IPS DF 19.7 (cell line): ENCODE results near the gene C1QL4.
"Not testable (repeated sequence)": the region's sequence is repeated elsewhere in the genome, so short reads cannot be mapped to it uniquely, and the experiment has no call there.

Experiments used
- DNase-seq: peaks from one replicate; pipeline ENCODE4 v3.0.0-alpha.2; 2013; ENCODE audit warnings: low read depth, low spot score

C1QL4 gene

DNA sequence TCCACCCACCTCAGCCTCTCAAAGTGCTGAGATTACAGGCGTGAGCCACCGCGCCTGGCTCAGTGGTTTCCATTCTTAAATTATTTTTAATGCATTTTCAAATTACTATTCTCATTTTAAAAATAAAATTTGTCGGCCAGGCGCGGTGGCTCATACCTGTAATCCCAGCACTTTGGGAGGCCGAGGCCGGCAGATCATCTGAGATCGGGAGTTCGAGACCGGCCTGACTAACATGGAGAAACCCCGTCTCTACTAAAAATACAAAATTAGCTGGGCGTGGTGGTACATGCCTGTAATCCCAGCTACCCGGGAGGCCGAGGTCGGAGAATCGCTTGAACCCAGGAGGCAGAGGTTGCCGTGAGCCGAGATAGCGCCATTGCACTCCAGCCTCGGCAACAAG, 3.2 kb downstream of the C1QL4 start:
- DNase-seq = not testable (repeated sequence)

DNA sequence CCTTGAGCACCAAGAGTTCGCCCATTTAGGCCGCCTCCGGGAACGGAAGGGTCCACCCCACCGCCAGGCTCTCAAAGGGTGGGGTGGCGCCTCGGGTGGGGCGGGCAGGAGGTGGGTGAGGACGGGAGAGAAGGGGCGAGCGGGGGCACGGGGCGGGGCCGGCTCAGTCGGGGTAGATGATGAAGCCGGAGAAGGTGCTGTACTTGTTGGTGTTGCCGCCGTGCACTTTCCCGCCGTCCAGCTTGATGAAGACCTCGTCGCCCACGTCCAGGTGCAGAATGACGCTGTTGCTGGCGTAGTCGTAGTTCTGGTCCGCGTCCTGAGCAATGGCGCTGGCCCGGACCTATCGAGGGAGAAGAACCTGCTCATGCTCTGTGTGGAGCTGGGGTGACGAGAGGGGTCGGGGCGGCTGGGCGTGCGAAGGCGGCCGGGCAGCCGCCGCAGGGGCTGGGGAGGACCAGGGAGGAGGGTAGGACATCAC, 4.1 kb downstream of the C1QL4 start:
- DNase-seq = no peak

DNA sequence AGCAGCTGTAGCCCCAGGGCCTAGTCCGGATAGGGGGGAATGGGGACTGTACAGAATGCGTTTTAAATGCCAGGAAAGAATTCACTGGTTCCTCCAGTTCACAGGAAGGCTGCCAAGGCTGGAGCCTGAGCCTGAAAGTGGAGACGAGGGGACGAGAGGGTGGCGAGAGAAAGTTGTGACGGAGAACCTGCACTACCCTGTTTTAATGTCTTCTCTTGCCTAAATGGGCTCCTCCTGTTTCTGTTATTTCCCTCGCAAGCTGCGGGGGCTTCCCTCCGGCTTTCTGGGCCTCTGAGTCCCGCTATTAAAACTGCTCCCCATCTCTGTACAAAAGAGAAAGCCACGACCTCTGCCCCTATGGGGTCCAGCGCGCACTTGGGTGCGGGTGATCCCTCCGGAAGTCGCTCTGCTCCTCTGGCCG, 4.5 kb downstream of the C1QL4 start:
- no peak for DNase-seq

DNA sequence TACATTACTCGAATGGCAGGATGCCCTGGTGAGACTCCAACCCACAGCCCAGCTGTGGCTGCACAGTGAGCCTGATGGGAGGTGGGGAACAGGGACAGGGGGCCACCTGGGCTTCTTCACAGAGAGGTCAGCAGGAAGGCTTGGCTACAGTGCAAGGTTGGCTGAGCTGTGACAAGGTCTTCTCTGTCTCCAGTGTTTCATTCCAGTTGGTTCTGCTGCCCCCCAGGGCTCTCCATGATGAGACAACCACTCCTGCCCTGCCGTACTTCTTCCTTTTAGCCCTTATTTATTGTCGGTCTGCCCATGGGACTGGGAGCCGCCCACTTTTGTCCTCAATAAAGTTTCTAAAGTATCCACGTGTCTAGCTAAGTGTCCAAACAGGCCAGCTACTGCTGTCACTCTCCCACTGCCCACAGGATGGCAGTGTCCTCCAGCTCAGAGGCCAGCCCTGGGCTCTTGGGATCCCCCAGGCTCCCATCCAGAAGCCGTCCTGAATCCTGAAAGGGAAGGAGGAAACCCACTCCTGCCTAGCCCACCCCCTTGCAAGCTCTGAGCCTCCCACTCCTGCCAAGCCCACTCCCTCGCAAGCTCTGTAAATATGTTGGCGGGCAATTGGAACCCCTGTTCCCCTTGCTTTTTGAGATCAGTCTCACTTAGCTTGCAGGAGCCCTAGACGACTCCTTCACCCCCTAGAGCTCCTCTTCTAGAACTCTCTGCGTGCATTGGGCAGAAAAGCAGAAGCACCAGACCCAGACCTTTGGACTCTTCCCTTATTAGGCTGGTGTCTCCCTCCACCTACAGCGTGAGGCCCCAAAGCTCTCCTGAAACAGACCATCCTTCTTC, 5.4 kb downstream of the C1QL4 start:
- DNase-seq = no peak

DNA sequence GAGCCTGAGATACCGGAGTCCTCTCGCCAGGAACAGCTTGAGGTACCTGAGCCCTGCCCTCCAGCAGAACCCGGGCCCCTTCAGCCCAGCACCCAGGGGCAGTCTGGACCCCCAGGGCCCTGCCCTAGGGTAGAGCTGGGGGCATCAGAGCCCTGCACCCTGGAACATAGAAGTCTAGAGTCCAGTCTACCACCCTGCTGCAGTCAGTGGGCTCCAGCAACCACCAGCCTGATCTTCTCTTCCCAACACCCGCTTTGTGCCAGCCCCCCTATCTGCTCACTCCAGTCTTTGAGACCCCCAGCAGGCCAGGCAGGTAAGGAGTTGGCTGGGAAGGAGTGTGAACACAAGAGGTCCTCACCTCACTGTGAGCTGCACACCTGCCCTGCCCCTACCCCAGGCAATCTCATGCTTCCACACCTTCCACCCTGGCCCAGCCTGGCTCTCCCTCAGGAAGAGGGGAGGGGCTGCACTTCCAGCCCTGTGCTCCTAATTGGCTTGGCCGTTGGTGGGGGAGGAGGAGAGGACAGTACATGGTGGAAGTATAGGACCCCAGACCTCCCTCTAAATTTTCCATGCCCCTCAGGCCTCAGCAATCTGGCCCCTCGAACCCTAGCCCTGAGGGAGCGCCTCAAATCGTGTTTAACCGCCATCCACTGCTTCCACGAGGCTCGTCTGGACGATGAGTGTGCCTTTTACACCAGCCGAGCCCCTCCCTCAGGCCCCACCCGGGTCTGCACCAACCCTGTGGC, 6.2 kb downstream of the C1QL4 start:
- no peak for DNase-seq

DNA sequence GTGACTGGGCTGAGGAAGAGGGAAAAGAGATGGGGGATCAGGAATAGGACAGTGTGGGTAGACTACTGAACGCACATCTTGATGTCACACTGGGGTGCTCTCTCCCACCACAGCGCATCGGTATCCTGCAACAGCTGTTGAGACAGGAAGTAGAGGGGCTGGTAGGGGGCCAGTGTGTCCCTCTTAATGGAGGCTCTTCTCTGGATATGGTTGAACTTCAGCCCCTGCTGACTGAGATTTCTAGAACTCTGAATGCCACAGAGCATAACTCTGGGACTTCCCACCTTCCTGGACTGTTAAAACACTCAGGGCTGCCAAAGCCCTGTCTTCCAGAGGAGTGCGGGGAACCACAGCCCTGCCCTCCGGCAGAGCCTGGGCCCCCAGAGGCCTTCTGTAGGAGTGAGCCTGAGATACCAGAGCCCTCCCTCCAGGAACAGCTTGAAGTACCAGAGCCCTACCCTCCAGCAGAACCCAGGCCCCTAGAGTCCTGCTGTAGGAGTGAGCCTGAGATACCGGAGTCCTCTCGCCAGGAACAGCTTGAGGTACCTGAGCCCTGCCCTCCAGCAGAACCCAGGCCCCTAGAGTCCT, 6.9 kb downstream of the C1QL4 start:
- DNase-seq = no peak

DNA sequence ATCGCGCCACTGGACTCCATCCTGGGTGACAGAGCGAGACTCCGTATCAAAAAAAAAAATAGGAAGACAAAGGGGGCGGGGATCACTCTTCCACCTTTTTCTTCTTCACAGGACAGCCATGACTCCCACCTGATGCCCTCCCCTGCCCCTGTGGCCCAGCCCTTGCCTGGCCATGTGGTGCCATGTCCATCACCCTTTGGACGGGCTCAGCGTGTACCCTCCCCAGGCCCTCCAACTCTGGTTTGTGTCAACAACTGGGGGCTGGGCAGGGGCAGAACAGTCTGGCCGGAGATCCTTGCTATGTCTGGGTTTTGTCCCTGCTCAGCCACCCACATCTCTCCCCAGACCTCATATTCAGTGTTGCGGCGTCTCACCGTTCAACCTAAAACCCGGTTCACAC, 8.2 kb downstream of the C1QL4 start:
- DNase-seq = no peak

DNA sequence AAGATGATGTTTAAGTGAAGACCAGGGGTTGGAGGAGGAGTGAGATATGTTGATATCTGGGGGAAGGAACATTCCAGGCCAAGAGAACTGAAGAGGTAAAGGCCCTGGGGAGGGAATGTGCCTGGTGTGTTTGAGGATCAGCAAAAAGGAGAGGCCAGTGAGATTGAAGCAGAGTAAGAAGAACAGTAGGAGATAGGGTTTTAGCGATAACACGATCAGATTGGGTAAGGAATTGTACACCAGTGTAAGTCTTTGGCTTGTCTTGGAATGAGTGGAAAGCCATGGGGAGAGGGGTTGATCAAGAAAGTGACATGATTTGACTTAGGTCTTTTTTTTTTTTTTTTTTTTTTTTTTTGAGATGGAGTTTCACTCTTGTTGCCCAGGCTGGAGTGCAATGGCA, 9.1 kb downstream of the C1QL4 start:
- DNase-seq = no peak

DNA sequence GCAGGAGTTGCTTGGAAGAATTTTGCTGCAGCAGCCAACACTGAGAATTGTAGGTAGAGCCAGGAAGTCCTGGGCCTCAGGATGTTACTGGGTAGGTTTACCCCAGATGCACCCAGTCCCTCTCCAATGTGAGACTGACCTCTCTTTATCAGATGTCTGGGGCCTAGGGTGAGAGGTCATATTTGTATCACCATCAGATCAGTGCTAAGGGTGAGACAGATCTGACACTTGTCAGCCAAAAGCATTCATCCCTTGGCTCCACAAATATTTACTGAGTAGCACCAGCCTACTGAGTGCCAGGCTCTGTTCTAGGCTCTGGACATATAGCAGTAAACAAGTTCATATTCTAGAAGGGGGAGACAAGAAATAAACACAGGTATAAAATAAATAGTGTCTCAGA, 9.6 kb downstream of the C1QL4 start:
- no peak for DNase-seq

DNA sequence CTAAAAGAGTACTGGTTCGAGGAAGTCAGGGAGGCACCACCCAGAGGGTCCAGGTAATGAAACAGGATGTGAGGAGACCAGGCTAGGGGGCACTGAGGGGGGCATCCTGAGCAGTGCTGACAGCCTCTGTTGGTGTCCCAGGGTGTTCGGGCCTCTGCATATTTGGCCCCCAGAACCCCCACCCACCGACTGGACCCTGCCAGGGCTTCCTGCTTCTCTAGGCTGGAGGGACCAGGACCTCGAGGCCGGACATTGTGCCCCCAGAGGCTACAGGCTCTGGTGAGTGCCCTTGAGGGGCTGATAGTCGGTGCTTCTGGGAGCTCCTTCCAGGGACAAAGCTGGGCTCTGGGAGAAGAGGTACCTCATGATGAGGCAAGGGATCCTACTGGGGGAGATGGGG, 11.4 kb downstream of the C1QL4 start:
- no peak for DNase-seq

DNA sequence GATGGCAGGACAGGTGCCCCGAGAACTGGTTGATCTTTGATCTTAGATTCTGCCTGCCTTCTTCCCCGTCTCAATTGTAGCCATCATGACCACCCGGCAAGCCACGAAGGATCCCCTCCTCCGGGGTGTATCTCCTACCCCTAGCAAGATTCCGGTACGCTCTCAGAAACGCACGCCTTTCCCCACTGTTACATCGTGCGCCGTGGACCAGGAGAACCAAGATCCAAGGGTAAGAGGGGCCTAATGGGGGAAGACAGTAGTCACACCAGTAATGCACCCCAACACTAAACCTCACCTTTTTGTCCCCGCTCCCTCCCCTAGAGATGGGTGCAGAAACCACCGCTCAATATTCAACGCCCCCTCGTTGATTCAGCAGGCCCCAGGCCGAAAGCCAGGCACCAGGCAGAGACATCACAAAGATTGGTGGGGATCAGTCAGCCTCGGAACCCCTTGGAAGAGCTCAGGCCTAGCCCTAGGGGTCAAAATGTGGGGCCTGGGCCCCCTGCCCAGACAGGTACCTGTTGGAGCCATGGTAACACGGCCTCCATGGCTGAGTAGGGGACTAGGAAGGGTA, 13.4 kb downstream of the C1QL4 start:
- DNase-seq = no peak

DNA sequence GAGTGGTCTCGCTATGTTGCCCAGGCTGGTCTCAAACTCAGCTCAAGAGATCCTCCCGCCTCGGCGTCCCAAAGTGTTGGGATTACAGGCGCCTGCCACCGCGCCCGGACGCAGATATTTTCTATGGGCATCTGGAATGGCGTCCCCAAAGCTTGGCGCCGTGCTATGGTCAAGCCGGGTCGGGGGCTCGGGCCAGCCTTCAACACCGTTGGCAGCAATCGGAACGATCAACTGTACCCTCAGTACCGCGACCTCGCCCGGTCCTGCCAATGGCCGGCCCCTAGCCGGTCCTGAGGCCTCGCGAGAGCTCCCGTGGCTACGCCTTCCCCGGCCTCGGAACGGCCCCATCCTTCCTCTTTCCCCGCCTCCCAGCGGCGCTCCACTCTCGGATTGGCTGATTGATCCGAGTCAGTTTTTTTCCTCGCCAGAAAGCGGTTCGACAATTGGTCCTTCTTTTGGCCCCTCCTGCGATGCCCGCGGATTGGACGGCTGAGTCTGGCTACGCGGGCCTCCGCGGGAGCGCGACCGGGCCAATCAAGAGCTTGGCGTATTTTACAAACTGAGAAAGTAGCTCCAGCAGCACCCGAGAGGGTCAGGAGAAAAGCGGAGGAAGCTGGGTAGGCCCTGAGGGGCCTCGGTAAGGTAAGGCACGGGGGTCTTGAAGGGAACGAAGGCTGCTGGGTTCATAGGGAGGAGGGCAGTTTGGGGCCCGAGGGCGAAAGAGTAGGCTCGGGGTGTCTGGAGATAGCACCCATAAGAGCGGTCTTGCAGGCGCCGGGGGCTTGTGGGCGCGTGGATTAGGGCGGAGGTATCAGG, 14.1 kb downstream of the C1QL4 start, which contains the start of gene TROAP:
TSS of gene TROAP (plus strand) at position 548 of the 816 bp plus-strand sequence. CDS start 354 bp downstream, outside the sequence.
- DNase-seq = peak; percentile 93

DNA sequence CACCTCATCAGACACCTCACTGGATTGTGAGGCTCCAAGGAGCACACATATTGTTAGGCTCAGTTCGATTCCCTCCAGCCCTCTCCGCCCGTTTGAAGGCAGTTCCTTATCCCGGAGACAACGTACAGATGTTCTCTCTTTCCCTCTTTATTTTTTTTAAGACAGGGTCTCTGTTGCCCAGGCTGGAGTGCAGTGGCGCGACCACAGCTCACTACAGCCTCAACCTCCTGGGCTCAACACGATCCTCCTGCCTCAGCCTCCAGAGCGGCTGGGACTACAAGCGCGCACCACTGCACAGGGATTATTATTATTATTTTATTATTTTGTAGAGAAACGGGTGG, 14.7 kb downstream of the C1QL4 start:
- DNase-seq = no peak

DNA sequence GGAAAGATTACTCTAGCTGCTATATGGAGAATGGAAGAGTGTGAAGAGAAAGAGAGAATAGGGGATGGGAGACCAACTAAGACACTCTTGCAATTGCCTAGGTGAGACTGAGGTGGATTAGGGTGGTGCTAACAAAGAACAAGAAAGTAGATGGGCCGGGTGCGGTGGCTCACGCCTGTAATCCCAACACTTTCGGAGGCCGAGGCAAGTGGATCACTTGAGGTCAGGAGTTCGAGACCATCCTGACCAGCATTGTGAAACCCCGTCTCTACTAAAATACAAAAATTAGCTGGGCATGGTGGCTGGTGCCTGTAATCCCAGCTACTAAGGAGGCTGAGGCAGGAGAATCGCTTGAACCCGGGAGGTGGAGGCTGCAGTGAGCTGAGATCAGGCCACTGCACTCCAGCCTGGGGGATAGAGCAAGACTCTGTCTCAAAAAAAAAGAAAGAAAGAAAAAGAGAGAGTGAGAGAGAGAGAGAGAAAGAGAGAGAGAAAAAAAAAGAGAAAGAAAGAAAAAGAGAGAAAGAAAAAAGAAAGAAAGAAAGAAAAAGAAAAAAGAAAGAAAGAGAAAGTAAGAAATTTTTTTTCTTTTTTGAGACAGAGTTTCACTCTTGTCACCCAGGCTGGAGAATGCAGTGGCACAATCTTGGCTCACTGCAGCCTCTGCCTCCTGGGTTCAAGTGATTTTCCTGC, 16.4 kb downstream of the C1QL4 start:
- not testable (repeated sequence) for DNase-seq

DNA sequence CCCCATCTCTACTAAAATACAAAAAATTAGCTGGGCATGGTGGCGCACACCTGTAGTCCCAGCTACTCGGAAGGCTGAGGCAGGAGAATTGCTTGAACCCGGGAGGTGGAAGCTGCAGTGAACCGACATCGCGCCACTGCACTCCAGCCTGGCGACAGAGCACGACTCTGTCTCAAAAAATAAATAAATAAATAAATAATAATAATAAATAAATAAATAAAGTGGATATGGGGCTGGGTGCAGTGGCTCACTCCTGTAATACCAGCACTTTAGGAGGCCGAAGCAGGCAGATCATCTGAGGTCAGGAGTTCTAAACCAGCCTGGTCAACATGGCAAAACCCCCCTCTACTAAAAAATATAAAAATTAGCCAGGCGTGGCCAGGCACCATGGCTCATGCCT, 19.9 kb downstream of the C1QL4 start:
- DNase-seq = not testable (repeated sequence)

DNA sequence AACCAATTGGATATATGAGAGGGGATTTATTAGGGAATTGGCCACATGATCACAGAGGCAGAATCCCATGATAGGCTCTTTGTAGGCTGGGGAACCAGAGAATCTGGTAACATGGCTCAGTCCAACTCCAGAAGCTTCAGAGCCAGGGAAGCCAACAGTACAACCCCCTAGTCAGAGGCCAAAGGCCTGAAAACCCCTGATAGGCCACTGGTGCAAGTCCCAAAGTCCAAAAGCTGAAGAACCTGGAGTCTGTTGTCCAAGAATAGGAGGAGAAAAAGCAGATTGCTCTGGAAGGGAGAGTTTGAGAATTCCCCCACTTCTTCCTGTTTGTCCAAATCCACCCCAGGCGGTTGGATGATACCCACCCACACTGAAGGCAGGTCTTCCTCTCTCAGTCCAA, 22.2 kb downstream of the C1QL4 start:
- DNase-seq = no peak

DNA sequence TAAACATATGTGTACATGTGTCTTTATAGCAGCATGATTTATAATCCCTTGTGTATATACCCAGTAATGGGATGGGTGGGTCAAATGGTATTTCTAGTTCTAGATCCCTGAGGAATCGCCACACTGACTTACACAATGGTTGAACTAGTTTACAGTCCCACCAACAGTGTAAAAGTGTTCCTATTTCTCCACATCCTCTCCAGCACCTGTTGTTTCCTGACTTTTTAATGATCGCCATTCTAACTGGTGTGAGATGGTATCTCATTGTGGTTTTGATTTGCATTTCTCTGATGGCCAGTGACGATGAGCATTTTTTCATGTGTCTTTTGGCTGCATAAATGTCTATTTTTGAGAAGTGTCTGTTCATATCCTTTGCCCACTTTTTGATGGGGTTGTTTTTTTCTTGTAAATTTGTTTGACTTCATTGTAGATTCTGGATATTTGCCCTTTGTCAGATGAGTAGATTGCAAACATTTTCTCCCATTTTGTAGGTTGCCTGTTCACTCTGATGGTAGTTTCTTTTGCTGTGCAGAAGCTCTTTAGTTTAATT, 26.5 kb downstream of the C1QL4 start:
- not testable (repeated sequence) for DNase-seq

DNA sequence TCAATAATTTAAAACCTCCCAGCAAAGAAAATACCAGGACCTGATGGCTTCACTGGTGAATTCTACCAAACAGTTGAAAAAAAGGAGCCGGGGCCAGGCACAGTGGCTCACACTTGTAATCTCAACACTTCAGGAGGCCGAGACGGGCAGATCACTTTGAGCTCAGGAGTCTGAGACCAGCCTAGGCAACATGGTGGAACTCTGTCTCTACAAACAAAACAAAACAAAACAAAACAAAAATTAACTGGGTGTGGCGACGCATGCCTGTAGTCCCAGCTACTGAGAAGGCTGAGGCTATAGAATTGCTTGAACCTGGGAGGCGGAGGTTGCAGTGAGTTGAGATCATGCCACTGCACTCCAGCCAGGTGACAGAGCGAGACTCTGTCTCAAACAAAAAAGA, 27.6 kb downstream of the C1QL4 start:
- no peak for DNase-seq

DNA sequence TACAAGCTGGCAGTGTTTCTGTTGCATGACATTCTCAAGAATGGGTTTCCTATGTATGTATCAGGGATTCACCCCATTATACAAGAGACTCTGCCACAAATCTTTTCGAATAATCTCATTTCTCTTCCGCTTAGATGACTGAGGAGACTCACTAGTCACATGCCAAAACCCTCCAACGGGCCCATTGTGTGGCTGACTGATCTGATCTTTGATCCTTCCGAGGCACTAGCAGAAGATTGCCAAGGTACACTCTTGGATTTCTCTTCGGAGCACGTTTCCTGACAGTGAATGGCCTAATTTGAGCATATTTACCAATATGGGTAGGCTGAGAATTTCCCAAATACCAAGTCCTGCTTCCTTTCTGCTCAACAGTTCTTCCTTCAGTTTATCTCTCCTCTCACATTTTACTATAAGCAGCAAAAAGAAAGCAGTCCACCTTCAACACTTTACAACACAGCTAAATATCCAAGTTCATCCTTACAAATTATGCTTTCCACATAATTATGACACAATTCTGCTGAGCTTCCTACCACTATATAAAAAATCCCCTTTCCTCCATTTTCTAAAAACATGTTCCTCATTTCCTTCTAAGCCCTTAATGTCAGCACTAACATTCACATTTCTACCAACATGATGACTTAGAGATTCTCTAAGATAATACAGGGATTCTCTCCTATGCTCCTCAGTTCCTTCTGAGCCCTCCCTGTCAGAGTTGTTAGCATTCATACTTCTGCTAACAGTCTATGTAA, 31.1 kb downstream of the C1QL4 start:
- DNase-seq = no peak

DNA sequence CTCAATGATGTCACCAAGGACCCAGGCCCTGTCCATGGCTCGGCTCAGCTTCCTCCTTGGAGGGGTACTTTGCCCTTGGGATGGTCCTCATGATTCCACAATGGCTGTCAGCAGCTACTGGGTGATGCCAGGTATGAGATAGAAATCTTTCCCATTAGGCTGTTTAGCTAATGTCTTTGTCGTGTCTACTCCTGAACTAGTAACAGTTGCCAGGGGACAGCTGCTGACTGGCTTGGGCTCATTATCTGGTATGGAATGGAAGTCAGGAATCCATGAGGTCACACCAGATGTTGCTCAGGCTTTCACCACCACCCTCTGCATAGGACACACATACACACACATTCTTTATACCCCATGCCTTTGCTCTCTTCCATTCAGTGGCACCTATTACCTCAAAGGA, 32.8 kb downstream of the C1QL4 start:
- DNase-seq = no peak
